Pancreas (tissue), 10 donors: ENCODE data around the gene NXPE2. TPM values are rescaled to one million over a fixed set of nuclear protein-coding genes. Genes with fewer than 3 reads are reported as not detected.
A peak's percentile ranks its signal among the peaks of the same experiment; 100 is the strongest.

Experiments used
- ATAC-seq, 4 donors: fragments of 200-7000 bp; cut with Tn5 transposase; one replicate each; pipeline versions ENCODE4 v1.8.0 to v1.9.1; 2020; ENCODE audit warnings: mild to moderate bottlenecking in 4 of 4, moderate library complexity in 4 of 4
- DNase-seq, 6 donors: peaks; one replicate each; pipeline ENCODE4 v3.0.0-alpha.2; 2020
- FAIRE-seq: peaks from 2 replicates; lab custom pipeline; 2012; peaks lifted over from hg19 to GRCh38; lab: Jason Lieb, UNC
- H3K27ac ChIP-seq, 4 donors: fragments of 200-600 bp; sonication (generic); 1 replicate in 3 of 4; 2 replicates in 1 of 4; pipeline versions ENCODE4 v1.5.0 to v1.8.0; 2020
- H3K27me3 ChIP-seq, 4 donors: fragments of 200-600 bp; one replicate each; pipeline ENCODE4 v1.8.0; 2021
- H3K36me3 ChIP-seq, 3 donors: fragments of 200-600 bp; sonication (generic) in 1 of 3; one replicate each; pipeline versions ENCODE4 v1.5.0 to v1.8.0; 2020 to 2021
- H3K4me1 ChIP-seq, 3 donors: fragments of 200-600 bp; one replicate each; pipeline ENCODE4 v1.8.0; 2021
- H3K4me3 ChIP-seq, 4 donors: fragments of 200-600 bp; sonication (generic) in 2 of 4; one replicate each; pipeline versions ENCODE4 v1.5.0 to v1.8.0; 2020 to 2021
- H3K9me3 ChIP-seq, 4 donors: fragments of 200-600 bp; one replicate each; pipeline ENCODE4 v1.8.0; 2021
- WGBS, 2 donors: extraction: QIAGEN DNeasy Blood & Tissue Kit; methylation state at CpG; one replicate each; pipeline ENCODE4 v1.1.7; 2013; 5-methylcytosine and 5-hydroxymethylcytosine counted together
- intact Hi-C, 3 donors: fragments of 100-400 bp; cut with DNase I; formaldehyde crosslinking; loops; one replicate each; pipeline versions ENCODE4 v1.11.1 to v1.14.2; 2022
- polyA plus RNA-seq, 2 donors: library from polyadenylated mRNA; stranded (reverse); fragments of 200-250 nt; gene quantifications; one replicate each; pipeline ENCODE4 v1.2.3, GENCODE V29; 2013
- total RNA-seq, 6 donors: library from RNA; stranded (reverse); fragmentation: NEBNext Ultra II Directional in 4 of 6; extraction: Animal tissue kit (Norgen Biotek cat#: 25700) in 4 of 6; gene quantifications; one replicate each; pipeline versions ENCODE4 v1.2.1 to v1.2.4, GENCODE V29; 2021 to 2023
- TF ChIP-seq, protein P1 (sequence below), 4 donors: fragments of 200-600 bp; sonication (generic) in 3 of 4; IDR thresholded peaks; one replicate each; pipeline versions ENCODE4 v1.5.0 to v1.8.0; 2021; ENCODE audit warnings: antibody characterized with exemption in 4 of 4
- donor health status: healthy with polysubstance abuse.
- donor health status: DM: no; HTN: no; CAD: no; lungs with moderate emphysema.
- donor health status: DM: no; HTN: no; CAD: no.
- donor health status: control.
- donor health status: control.
- donor health status: Bipolar disorder and iron deficiency.
- donor health status: DM: yes; HTN: yes; CAD: no.
- donor health status: DM: no; HTN: no; CAD: no.
- donor health status: DM: no; HTN: no; CAD: no.
- donor health status: DM: yes; HTN: yes; CAD: no.

The NXPE2 gene
- total and polyA plus RNA-seq, 8 donors, result not detected

GRCh38 chr11:114709960-114710359 lies 31.6 kb downstream of the NXPE2 start:
- FAIRE-seq (peak; percentile 17), DNase-seq (no peak), ATAC-seq (no peak)
- H3K36me3 ChIP-seq, result no peaks in the 10 kb centered on the region
- H3K4me1 ChIP-seq, result no peaks in the 10 kb centered on the region
- TF ChIP-seq, protein P1, sequence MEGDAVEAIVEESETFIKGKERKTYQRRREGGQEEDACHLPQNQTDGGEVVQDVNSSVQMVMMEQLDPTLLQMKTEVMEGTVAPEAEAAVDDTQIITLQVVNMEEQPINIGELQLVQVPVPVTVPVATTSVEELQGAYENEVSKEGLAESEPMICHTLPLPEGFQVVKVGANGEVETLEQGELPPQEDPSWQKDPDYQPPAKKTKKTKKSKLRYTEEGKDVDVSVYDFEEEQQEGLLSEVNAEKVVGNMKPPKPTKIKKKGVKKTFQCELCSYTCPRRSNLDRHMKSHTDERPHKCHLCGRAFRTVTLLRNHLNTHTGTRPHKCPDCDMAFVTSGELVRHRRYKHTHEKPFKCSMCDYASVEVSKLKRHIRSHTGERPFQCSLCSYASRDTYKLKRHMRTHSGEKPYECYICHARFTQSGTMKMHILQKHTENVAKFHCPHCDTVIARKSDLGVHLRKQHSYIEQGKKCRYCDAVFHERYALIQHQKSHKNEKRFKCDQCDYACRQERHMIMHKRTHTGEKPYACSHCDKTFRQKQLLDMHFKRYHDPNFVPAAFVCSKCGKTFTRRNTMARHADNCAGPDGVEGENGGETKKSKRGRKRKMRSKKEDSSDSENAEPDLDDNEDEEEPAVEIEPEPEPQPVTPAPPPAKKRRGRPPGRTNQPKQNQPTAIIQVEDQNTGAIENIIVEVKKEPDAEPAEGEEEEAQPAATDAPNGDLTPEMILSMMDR (IDR thresholded peaks at IDR 0.05), result no peak
- no peak overlapping the region for H3K4me3 ChIP-seq
- H3K27ac ChIP-seq, result no peak overlapping the region
- H3K27me3 ChIP-seq, result no peaks in the 10 kb centered on the region
- WGBS, 2 donors, result 66 to 78% methylated on average over 1 of the region's 1 CpG
- no peaks in the 10 kb centered on the region for H3K9me3 ChIP-seq
- intact Hi-C loops, result no loop called here

GRCh38 chr11:114713756-114714155 lies 35.4 kb downstream of the NXPE2 start:
- no peak for DNase-seq
- TF ChIP-seq, protein P1 (IDR thresholded peaks at IDR 0.05), result no peak
- no peaks in the 10 kb centered on the region for H3K9me3 ChIP-seq
- FAIRE-seq, result no peak
- H3K27me3 ChIP-seq, result no peaks in the 10 kb centered on the region
- no peak for ATAC-seq
- H3K27ac ChIP-seq, result no peak overlapping the region
- WGBS, 2 donors, result 88 to 91% methylated on average over 2 of the region's 2 CpGs
- intact Hi-C loops, result no loop called here
- no peaks in the 10 kb centered on the region for H3K4me1 ChIP-seq
- H3K36me3 ChIP-seq, result no peaks in the 10 kb centered on the region
- H3K4me3 ChIP-seq, result no peak overlapping the region

- whole genome bisulfite sequencing, 2 donors, result 70 to 76% methylated on average over 5 of the region's 5 CpGs
- Histone ChIP-seq H3K9me3 (no peaks in the 10 kb centered on the region), H3K27me3 (no peaks in the 10 kb centered on the region), H3K36me3 (no peaks in the 10 kb centered on the region), H3K4me3 (no peak overlapping the region), H3K4me1 (no peaks in the 10 kb centered on the region), H3K27ac (no peak overlapping the region)
- TF ChIP-seq, protein P1 (IDR thresholded peaks at IDR 0.05), result no peak
- no peak for ATAC-seq
- FAIRE-seq, result no peak
- intact Hi-C loops, result no loop called here
- DNase-seq, result no peak
These were observed 41.2 kb downstream of the NXPE2 start for GRCh38 chr11:114719562-114719961.

DNA sequence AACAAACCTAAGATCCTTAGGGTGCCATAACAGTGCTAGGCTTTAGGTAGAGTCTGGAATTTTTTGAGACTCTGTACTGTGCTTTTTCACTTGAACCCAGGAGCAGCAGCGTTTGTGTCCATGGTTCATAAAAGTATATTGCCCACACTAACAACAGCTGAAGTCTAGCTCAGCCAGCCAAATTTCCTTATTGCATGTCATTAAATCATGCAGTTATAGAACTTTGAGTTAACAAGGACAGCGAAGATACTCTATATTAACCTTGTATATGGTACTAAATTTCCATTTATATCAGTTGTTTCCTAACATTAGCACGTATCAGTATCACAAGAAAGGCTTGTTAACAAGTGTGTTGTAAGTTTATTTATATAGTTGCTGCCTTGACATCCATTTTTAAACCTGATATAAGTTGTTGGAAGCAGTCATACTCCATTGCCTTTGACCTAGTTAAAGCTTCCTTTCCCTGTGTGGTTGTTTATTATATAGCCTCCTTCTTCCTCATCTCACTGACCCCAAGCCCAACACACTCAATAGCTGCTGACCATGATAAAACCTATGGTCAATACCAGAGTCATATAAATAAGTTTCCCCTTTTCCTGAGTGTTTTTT lies 46.7 kb downstream of the NXPE2 start:
- H3K4me3 ChIP-seq, result no peak overlapping the region
- H3K27me3 ChIP-seq, result no peaks in the 10 kb centered on the region
- no peaks in the 10 kb centered on the region for H3K9me3 ChIP-seq
- 53 to 62% methylated on average over 3 of the region's 3 CpGs for WGBS, 2 donors
- ATAC-seq (no peak), DNase-seq (no peak), FAIRE-seq (peak; percentile 88)
- TF ChIP-seq, protein P1 (IDR thresholded peaks at IDR 0.05), result no peak
- no peaks in the 10 kb centered on the region for H3K36me3 ChIP-seq
- H3K4me1 ChIP-seq, result no peaks in the 10 kb centered on the region
- intact Hi-C loops, result no loop called here
- H3K27ac ChIP-seq, result no peak overlapping the region

DNA sequence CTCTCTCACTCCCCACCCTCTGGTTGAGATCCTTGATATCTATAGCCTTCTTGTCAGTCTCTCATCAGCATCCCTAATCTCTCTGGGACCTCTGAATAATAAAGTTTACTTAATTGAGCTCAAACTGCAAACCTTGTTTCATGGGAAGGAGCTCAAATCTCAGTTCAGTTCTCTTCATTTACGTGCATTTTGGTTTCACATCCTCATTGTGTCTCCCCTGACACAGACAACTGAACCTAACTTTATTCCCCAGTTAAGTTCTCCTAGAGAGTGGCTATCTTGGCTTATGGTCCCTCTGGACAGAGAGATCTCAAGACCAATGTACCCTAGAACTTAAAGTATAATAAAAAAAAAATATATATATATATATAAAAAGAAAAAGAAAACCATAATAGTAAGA lies 47.3 kb downstream of the NXPE2 start:
- no peaks in the 10 kb centered on the region for H3K9me3 ChIP-seq
- TF ChIP-seq, protein P1 (IDR thresholded peaks at IDR 0.05), result no peak
- H3K4me1 ChIP-seq, result no peaks in the 10 kb centered on the region
- ATAC-seq (no peak), FAIRE-seq (no peak), DNase-seq (no peak)
- intact Hi-C loops, result no loop called here
- no peaks in the 10 kb centered on the region for H3K36me3 ChIP-seq
- WGBS, 2 donors, result 43 to 74% methylated on average over 1 of the region's 1 CpG
- no peaks in the 10 kb centered on the region for H3K27me3 ChIP-seq
- no peak overlapping the region for H3K27ac ChIP-seq
- no peak overlapping the region for H3K4me3 ChIP-seq
